Measurements from ENCODE around the gene PRKAG3. TPM values are rescaled to one million over a fixed set of nuclear protein-coding genes. Genes with fewer than 3 reads are reported as not detected.

PRKAG3 gene
- total and polyA plus RNA-seq, 9 of the 15 experiments (the other 6 are each of a cell fraction or from before 2014, with no cell fraction given), result not detected

DNA sequence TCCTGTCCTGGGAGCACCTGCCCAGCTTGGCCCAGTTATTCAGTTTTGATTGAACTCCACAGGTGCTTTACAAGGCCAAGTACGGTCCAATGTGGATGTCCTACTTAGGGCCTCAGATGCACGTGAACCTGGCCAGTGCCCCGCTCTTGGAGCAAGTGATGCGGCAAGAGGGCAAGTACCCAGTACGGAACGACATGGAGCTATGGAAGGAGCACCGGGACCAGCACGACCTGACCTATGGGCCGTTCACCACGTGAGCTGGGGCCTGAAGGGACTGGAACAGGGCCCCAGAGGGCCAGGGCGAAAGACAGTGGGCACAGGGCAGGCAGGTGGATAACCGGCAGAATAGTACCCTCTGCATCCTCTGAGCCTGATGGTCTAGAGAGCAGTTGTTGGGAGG lies 22.1 kb downstream of the PRKAG3 start (continued):
- TF ChIP-seq KAT7 (CRISPR knock-in tag; IDR thresholded peaks at IDR 0.05; ENCODE audit: borderline replicate concordance), result no peak

DNA sequence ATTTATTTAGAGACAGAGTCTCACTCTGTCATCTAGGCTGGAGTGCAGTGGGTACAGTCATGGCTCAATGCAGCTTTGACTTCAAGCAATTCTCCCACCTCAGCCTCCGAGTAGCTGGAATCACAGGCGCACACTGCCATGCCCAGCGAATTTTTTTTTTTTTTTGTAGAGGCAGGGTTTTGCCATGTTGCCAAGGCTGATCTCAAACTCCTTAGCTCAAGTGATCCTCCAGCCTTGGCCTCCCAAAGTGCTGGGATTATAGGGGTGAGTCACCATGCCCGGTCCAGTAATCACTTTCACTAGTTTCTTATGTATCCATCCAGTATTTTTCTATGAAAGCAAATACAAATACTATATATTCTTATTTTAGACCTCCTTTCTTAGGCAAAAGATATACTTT lies 24.0 kb downstream of the PRKAG3 start:
- H3K9me3 ChIP-seq (replicated peaks; ENCODE audit: control insufficient read depth, insufficient read depth, low read depth, low read length), result 0 out of 2 replicates have a peak, but pooled peaks cover 2% of the 10 kb centered on the region
- H3K4me3 ChIP-seq, result no peak overlapping the region
- no TSS peak for BruUV-seq (replicated peaks)
- in situ Hi-C loops (cut with MboI) (no loop called here), intact Hi-C loops (cut with micrococcal nuclease) (no loop called here)
- FAIRE-seq (no peak), ATAC-seq (no peak), DNase-seq (ENCODE audit: extremely low read depth in 1 of 4, low spot score in 3 of 4) (no peak)
- H4K20me1 ChIP-seq (replicated peaks; ENCODE audit: control insufficient read depth, insufficient read depth, low read length), result no peaks in the 10 kb centered on the region
- ChIA-PET POLR2A (no interaction called here), CTCF (ENCODE audit: low intra/inter-chr PET ratio) (no interaction called here)
- H2AFZ ChIP-seq (ENCODE audit: low read depth, low read length), result no peak overlapping the region
- peaks cover 7 to 14% of the 10 kb centered on the region in 2 experiments; a peak in 4 of 5 replicates for H3K27me3 ChIP-seq (ENCODE audit: control insufficient read depth in 2 of 2, insufficient read depth in 2 of 2, low read length in 2 of 2)
- no peak for TF ChIP-seq POU5F1 (IDR thresholded peaks at IDR 0.05; ENCODE audit: borderline replicate concordance, low read depth, low read length, partially characterized antibody)
- no peak for TF ChIP-seq RAD21 (CRISPR knock-in tag; conservative IDR thresholded peaks at IDR 0.05 in 1 of 2, IDR thresholded peaks at IDR 0.05 in 1 of 2)
- no peak for TF ChIP-seq MBD2 (IDR thresholded peaks at IDR 0.05; ENCODE audit: borderline replicate concordance, low read depth)
- no peak for TF ChIP-seq BCL6 (CRISPR knock-in tag; IDR thresholded peaks at IDR 0.05)
- TF ChIP-seq DMBX1 (CRISPR knock-in tag; IDR thresholded peaks at IDR 0.05; ENCODE audit: borderline replicate concordance), result no peak
- TF ChIP-seq JUN (IDR thresholded peaks at IDR 0.05; ENCODE audit: borderline replicate concordance, low read depth, low read length), result no peak
- no peak for TF ChIP-seq JUN (CRISPR knock-in tag; IDR thresholded peaks at IDR 0.05; ENCODE audit: borderline replicate concordance)
- TF ChIP-seq ASH1L (IDR thresholded peaks at IDR 0.05; ENCODE audit: borderline replicate concordance, low read depth, partially characterized antibody), result no peak
- TF ChIP-seq CBX5 (IDR thresholded peaks at IDR 0.05; ENCODE audit: borderline replicate concordance, low read depth), result no peak
- no peak for TF ChIP-seq PHB (CRISPR knock-in tag; IDR thresholded peaks at IDR 0.05)
- TF ChIP-seq BHLHE40 (IDR thresholded peaks at IDR 0.05; ENCODE audit: low read length), result no peak
- no peak overlapping the region for H3K4me2 ChIP-seq (ENCODE audit: insufficient read depth, low read length)
- no peak overlapping the region for H3K27ac ChIP-seq (ENCODE audit: extremely low read depth, low read depth, low read length)
- no peaks in the 10 kb centered on the region; a peak in 2 of 5 replicates for H3K4me1 ChIP-seq (replicated peaks in 1 of 2; ENCODE audit: control insufficient read depth in 2 of 2, insufficient read depth in 2 of 2, low read length in 2 of 2)
- no peaks in the 10 kb centered on the region for H3K36me3 ChIP-seq (ENCODE audit: control insufficient read depth, insufficient read depth, low read length)
- no peak overlapping the region for H3K9ac ChIP-seq (ENCODE audit: insufficient read depth in 1 of 2, low read depth in 2 of 2, low read length in 2 of 2)
- no peaks in the 10 kb centered on the region for H3K79me2 ChIP-seq (ENCODE audit: control insufficient read depth, insufficient read depth, low read length)
- H3K9me1 ChIP-seq (ENCODE audit: control insufficient read depth, insufficient read depth, low read length), result no peaks in the 10 kb centered on the region
- WGBS (ENCODE audit: insufficient coverage, low coverage, missing lambda C conversion rate), result 26% methylated on average over 3 of the region's 4 CpGs

All from K562 (cell line).